Measurements from ENCODE around the gene ERBIN.

The ERBIN gene

DNA sequence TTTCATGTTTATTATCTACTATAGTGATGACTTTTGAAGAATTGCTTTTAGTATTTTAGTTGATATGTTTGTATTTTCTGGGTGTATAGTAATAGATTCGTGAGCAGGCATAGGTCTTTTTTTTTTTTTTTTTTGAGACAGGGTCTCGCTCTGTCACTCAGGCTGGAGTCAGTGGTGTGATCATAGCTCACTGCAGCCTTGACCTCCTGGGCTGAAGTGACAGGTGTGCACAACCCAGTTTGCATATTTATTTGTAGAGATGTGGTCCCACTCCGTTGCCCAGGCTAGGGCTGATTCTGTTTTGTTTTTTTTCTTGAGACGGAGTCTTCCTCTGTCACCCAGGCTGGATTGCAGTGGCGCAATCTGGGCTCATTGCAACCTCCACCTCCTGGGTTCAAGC, 11.9 kb downstream of the ERBIN start:
- POLR2A ChIA-PET, result interaction anchor here (0.6 kb wide), 1 partner anchor 31 kb away, joined by 3 read pairs; no protein-coding TSS in a partner anchor
- TF ChIP-seq ARNT (IDR thresholded peaks at IDR 0.05) (no peak), L3MBTL2 (conservative IDR thresholded peaks at IDR 0.05) (no peak), FOXK2 (IDR thresholded peaks at IDR 0.05) (no peak), ELF4 (IDR thresholded peaks at IDR 0.05) (no peak), SUZ12 (IDR thresholded peaks at IDR 0.05) (no peak), BHLHE40 (IDR thresholded peaks at IDR 0.05; ENCODE audit: borderline replicate concordance) (no peak), FOXM1 (IDR thresholded peaks at IDR 0.05; ENCODE audit: borderline replicate concordance) (no peak)
- CTCF ChIA-PET, result no interaction called here
- DNase-seq (ENCODE audit: extremely low spot score), result no peak

DNA sequence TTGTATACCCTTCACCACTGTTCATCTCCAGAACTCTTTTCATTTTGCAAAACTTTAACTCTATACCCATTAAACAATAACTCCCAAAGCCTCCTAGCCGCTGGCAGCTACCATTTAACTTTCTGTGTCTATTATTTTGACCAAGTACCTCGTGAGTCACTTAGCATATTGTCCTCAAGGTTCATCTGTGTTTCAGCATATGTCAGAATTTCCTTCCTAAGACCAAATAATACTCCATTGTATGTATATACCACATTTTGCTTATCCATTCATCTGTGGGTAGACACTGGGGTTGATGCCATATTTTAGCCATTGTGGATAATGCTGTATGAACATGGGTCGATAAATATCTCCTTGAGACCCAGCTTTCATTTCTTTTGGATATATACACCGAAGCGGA, 17.4 kb downstream of the ERBIN start:
- DNase-seq (ENCODE audit: extremely low spot score), result no peak
- no peak for TF ChIP-seq L3MBTL2 (conservative IDR thresholded peaks at IDR 0.05)
- no peak for TF ChIP-seq LEF1 (IDR thresholded peaks at IDR 0.05; ENCODE audit: borderline replicate concordance)
- TF ChIP-seq FOXA1 (IDR thresholded peaks at IDR 0.05), result no peak
- TF ChIP-seq CTBP1 (IDR thresholded peaks at IDR 0.05; ENCODE audit: borderline replicate concordance), result no peak
- TF ChIP-seq FOXM1 (IDR thresholded peaks at IDR 0.05; ENCODE audit: borderline replicate concordance), result no peak
- no peak for TF ChIP-seq SUZ12 (IDR thresholded peaks at IDR 0.05)
- TF ChIP-seq SP1 (IDR thresholded peaks at IDR 0.05), result no peak
- no peak for TF ChIP-seq BHLHE40 (IDR thresholded peaks at IDR 0.05; ENCODE audit: borderline replicate concordance)
- TF ChIP-seq TARDBP (IDR thresholded peaks at IDR 0.05), result no peak
- TF ChIP-seq ARNT (IDR thresholded peaks at IDR 0.05), result no peak
- TF ChIP-seq, protein P1, sequence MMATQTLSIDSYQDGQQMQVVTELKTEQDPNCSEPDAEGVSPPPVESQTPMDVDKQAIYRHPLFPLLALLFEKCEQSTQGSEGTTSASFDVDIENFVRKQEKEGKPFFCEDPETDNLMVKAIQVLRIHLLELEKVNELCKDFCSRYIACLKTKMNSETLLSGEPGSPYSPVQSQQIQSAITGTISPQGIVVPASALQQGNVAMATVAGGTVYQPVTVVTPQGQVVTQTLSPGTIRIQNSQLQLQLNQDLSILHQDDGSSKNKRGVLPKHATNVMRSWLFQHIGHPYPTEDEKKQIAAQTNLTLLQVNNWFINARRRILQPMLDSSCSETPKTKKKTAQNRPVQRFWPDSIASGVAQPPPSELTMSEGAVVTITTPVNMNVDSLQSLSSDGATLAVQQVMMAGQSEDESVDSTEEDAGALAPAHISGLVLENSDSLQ (IDR thresholded peaks at IDR 0.05), result no peak
- no peak for TF ChIP-seq NFRKB (IDR thresholded peaks at IDR 0.05)
- TF ChIP-seq FOXK2 (IDR thresholded peaks at IDR 0.05), result no peak
- TF ChIP-seq ZNF384 (IDR thresholded peaks at IDR 0.05), result no peak
- no peak for TF ChIP-seq ELF4 (IDR thresholded peaks at IDR 0.05)
- TF ChIP-seq HDGF (IDR thresholded peaks at IDR 0.05; ENCODE audit: borderline replicate concordance), result no peak
- POLR2A ChIA-PET, result no interaction called here
- CTCF ChIA-PET, result no interaction called here

DNA sequence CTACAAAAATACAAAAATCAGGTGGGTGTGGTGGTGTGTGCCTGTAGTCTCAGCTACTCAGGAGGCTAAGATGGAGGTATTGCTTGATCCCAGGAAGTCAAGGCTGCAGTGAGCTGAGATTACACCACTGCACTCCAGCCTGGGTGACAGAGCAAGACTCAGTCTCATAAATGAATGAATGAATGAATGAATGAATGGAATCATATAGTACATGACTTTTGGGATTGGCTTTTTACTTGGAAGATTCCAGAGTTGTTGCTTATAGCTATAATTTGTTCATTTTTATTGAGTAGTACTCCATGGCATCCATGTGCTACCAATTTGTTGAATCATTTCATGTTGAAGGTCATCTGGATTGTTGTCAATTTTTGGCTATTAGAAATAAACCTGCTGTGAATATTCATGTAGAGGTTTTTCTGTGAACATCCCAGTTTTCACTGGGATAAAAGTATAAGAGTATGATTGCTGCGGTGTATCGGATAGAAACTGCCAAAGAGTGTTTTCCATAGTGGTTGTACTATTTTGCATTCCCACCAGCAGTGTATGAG, 19.9 kb downstream of the ERBIN start:
- TF ChIP-seq TARDBP (IDR thresholded peaks at IDR 0.05) (no peak), FOXK2 (IDR thresholded peaks at IDR 0.05) (no peak), ARNT (IDR thresholded peaks at IDR 0.05) (no peak), CTBP1 (IDR thresholded peaks at IDR 0.05; ENCODE audit: borderline replicate concordance) (no peak), ZNF384 (IDR thresholded peaks at IDR 0.05) (no peak), HDGF (IDR thresholded peaks at IDR 0.05; ENCODE audit: borderline replicate concordance) (no peak), NFRKB (IDR thresholded peaks at IDR 0.05) (no peak), LEF1 (IDR thresholded peaks at IDR 0.05; ENCODE audit: borderline replicate concordance) (no peak), FOXA1 (IDR thresholded peaks at IDR 0.05) (no peak), BHLHE40 (IDR thresholded peaks at IDR 0.05; ENCODE audit: borderline replicate concordance) (no peak), ELF4 (IDR thresholded peaks at IDR 0.05) (no peak), L3MBTL2 (conservative IDR thresholded peaks at IDR 0.05) (no peak)
- TF ChIP-seq, protein P1 (IDR thresholded peaks at IDR 0.05), result no peak
- POLR2A ChIA-PET, result no interaction called here
- no peak for DNase-seq (ENCODE audit: extremely low spot score)
- CTCF ChIA-PET, result no interaction called here

DNA sequence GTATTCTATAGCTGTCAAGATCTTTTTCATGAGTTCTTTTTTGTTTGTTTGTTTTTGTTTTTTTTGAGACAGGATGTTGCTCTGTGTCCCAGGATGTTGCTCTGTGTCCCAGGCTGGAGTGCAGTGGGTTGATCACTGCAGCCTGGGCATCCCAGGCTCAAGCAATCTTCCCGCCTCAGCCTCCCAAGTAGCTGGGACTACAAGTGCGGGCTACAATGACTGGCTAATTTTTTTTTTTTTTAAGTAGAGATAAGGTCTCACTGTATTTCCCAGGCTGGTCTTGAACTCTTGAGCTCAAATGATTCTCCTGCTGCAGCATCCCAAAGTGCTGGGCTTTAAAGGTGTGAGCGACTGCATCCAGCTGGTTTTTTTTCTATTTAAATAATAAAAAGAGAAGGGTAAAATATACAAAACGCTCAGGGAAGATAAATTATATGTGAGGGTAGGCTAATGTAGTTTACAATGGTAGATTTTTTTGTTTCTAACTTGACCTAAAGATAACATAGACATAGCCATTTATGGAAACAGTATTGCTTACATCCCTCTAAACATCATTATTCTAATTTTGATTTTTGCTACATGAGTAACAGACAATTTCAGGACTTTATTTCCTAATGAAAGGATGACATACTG, 21.9 kb downstream of the ERBIN start:
- no peak for TF ChIP-seq TARDBP (IDR thresholded peaks at IDR 0.05)
- no peak for TF ChIP-seq NFRKB (IDR thresholded peaks at IDR 0.05)
- no peak for TF ChIP-seq LEF1 (IDR thresholded peaks at IDR 0.05; ENCODE audit: borderline replicate concordance)
- no peak for TF ChIP-seq ARNT (IDR thresholded peaks at IDR 0.05)
- TF ChIP-seq SP1 (IDR thresholded peaks at IDR 0.05), result no peak
- TF ChIP-seq CTBP1 (IDR thresholded peaks at IDR 0.05; ENCODE audit: borderline replicate concordance), result no peak
- no peak for TF ChIP-seq L3MBTL2 (conservative IDR thresholded peaks at IDR 0.05)
- TF ChIP-seq FOXK2 (IDR thresholded peaks at IDR 0.05), result no peak
- TF ChIP-seq SUZ12 (IDR thresholded peaks at IDR 0.05), result no peak
- TF ChIP-seq BHLHE40 (IDR thresholded peaks at IDR 0.05; ENCODE audit: borderline replicate concordance), result no peak
- TF ChIP-seq HDGF (IDR thresholded peaks at IDR 0.05; ENCODE audit: borderline replicate concordance), result no peak
- no peak for DNase-seq (ENCODE audit: extremely low spot score)
- ChIA-PET POLR2A (no interaction called here), CTCF (interaction anchor here (0.6 kb wide), 1 partner anchor 64 kb away, joined by 3 read pairs; no protein-coding TSS in a partner anchor)

DNA sequence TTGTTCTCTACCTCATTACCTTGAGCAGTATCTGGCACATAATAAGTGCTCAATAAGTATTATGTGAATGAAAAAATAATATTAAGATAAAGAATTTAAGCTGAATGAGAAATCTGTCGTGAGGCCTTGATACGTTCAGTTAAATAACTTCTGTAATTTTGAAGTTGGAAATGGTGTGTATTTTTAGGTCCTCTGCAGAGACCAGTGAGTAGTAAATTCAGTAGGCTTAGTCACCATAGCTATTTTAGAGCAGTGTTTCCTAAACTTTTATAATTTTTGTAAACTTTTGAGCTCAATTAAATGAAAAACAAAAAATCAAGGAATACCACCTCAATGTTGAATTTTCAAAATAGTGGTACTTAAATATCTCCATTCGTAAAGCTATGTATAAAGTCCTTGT, 25.0 kb downstream of the ERBIN start:
- TF ChIP-seq LEF1 (IDR thresholded peaks at IDR 0.05; ENCODE audit: borderline replicate concordance) (no peak), L3MBTL2 (conservative IDR thresholded peaks at IDR 0.05) (no peak), SP1 (IDR thresholded peaks at IDR 0.05) (no peak), ELF4 (IDR thresholded peaks at IDR 0.05) (no peak), HDGF (IDR thresholded peaks at IDR 0.05; ENCODE audit: borderline replicate concordance) (no peak), FOXA1 (IDR thresholded peaks at IDR 0.05) (no peak), BHLHE40 (IDR thresholded peaks at IDR 0.05; ENCODE audit: borderline replicate concordance) (no peak), TARDBP (IDR thresholded peaks at IDR 0.05) (no peak), CTBP1 (IDR thresholded peaks at IDR 0.05; ENCODE audit: borderline replicate concordance) (no peak), FOXM1 (IDR thresholded peaks at IDR 0.05; ENCODE audit: borderline replicate concordance) (no peak), ZNF384 (IDR thresholded peaks at IDR 0.05) (no peak), NFRKB (IDR thresholded peaks at IDR 0.05) (no peak), ARNT (IDR thresholded peaks at IDR 0.05) (no peak)
- TF ChIP-seq, protein P1 (IDR thresholded peaks at IDR 0.05), result no peak
- ChIA-PET CTCF (no interaction called here), POLR2A (no interaction called here)
- no peak for DNase-seq (ENCODE audit: extremely low spot score)

DNA sequence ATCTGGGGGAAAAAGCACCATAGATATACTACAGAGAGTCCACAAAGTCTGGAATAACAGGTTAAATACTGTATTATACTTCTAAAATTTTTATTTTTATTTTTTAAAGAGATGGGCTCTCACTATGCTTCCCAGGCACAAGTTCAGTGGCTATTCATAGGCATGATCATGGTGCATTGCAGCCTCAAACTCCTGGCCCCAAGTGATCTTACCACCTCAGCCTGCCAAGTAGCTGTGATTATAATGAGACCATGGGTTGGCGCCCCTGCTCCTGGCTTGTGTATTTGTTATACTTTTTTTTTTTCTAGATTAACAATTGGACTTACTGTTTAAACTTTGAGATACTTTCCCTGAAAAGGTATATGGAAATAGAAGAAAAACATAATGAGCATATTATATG, 25.9 kb downstream of the ERBIN start:
- no peak for DNase-seq (ENCODE audit: extremely low spot score)
- CTCF ChIA-PET, result no interaction called here
- POLR2A ChIA-PET, result no interaction called here
- TF ChIP-seq NFRKB (IDR thresholded peaks at IDR 0.05) (no peak), L3MBTL2 (conservative IDR thresholded peaks at IDR 0.05) (no peak), SUZ12 (IDR thresholded peaks at IDR 0.05) (no peak), ZNF384 (IDR thresholded peaks at IDR 0.05) (no peak), ELF4 (IDR thresholded peaks at IDR 0.05) (no peak), ARNT (IDR thresholded peaks at IDR 0.05) (no peak), FOXA1 (IDR thresholded peaks at IDR 0.05) (no peak), LEF1 (IDR thresholded peaks at IDR 0.05; ENCODE audit: borderline replicate concordance) (no peak), FOXK2 (IDR thresholded peaks at IDR 0.05) (no peak), BHLHE40 (IDR thresholded peaks at IDR 0.05; ENCODE audit: borderline replicate concordance) (no peak), TARDBP (IDR thresholded peaks at IDR 0.05) (no peak), HDGF (IDR thresholded peaks at IDR 0.05; ENCODE audit: borderline replicate concordance) (no peak), FOXM1 (IDR thresholded peaks at IDR 0.05; ENCODE audit: borderline replicate concordance) (no peak), SP1 (IDR thresholded peaks at IDR 0.05) (no peak), CTBP1 (IDR thresholded peaks at IDR 0.05; ENCODE audit: borderline replicate concordance) (no peak)
- TF ChIP-seq, protein P1 (IDR thresholded peaks at IDR 0.05), result no peak

Data from HEK293T (cell line).